Endothelial cell (in vitro differentiated cells): Measurements from ENCODE around the gene TMEM184A. TPM values are rescaled to one million over a fixed set of nuclear protein-coding genes. Genes with fewer than 3 reads are reported as not detected.

Source experiments
- DNase-seq: peaks from one replicate; pipeline ENCODE4 v3.0.0; 2021; ENCODE audit warnings: low spot score
- H3K27ac Mint-ChIP-seq: one replicate; pipeline ENCODE4 v1.8.0; 2021; ENCODE audit warnings: mixed read lengths, inconsistent platforms; ENCODE audit not compliant: unreplicated experiment
- H3K27me3 Mint-ChIP-seq: one replicate; pipeline ENCODE4 v1.8.0; 2021; ENCODE audit warnings: mild to moderate bottlenecking, moderate library complexity, mixed read lengths, inconsistent platforms; ENCODE audit not compliant: unreplicated experiment
- H3K36me3 Mint-ChIP-seq: one replicate; pipeline ENCODE4 v1.8.0; 2021; ENCODE audit warnings: mild to moderate bottlenecking, low read depth, mixed read lengths, inconsistent platforms; ENCODE audit not compliant: unreplicated experiment
- H3K4me1 Mint-ChIP-seq: one replicate; pipeline ENCODE4 v1.8.0; 2021; ENCODE audit warnings: mild to moderate bottlenecking, mixed read lengths, inconsistent platforms; ENCODE audit not compliant: unreplicated experiment
- H3K4me3 Mint-ChIP-seq: one replicate; pipeline ENCODE4 v1.8.0; 2021; ENCODE audit warnings: mild to moderate bottlenecking, mixed read lengths, inconsistent platforms; ENCODE audit not compliant: unreplicated experiment
- H3K9me3 Mint-ChIP-seq: one replicate; pipeline ENCODE4 v1.8.0; 2021; ENCODE audit warnings: mixed read lengths, inconsistent platforms; ENCODE audit not compliant: unreplicated experiment
- CTCF ChIP-seq: fragments of 200-600 bp; sonication (generic); IDR thresholded peaks from one replicate; pipeline ENCODE4 v1.5.0; 2021; ENCODE audit warnings: antibody characterized with exemption; ENCODE audit not compliant: unreplicated experiment
- total RNA-seq: library from RNA; stranded (reverse); fragmentation: NEBNext Ultra II Directional; extraction: Animal tissue kit (Norgen Biotek cat#: 25700); gene quantifications from one replicate; pipeline ENCODE4 v1.2.1, GENCODE V29; 2021; ENCODE audit not compliant: unreplicated experiment

TMEM184A gene
- total RNA-seq, 1 donor from 2014 or later, result 0.21 TPM

- Mint-ChIP-seq H3K4me3 (no peak overlapping the region), H3K4me1 (no peaks in the 10 kb centered on the region), H3K36me3 (no peaks in the 10 kb centered on the region), H3K9me3 (no peaks in the 10 kb centered on the region), H3K27me3 (peaks cover 4% of the 10 kb centered on the region), H3K27ac (no peak overlapping the region)
- no peak for TF ChIP-seq CTCF
- DNase-seq, result no peak
Measured at GRCh38 chr7:1542329-1542728, 13.7 kb downstream of the TMEM184A start.

GRCh38 chr7:1541431-1542162 is 14.4 kb downstream of the TMEM184A start:
- DNase-seq, result no peak
- TF ChIP-seq CTCF, result no peak
- Mint-ChIP-seq H3K27ac (no peak overlapping the region), H3K4me3 (no peak overlapping the region), H3K36me3 (no peaks in the 10 kb centered on the region), H3K9me3 (no peaks in the 10 kb centered on the region), H3K27me3 (peaks cover 4% of the 10 kb centered on the region), H3K4me1 (no peaks in the 10 kb centered on the region)

GRCh38 chr7:1540776-1541271 is 15.2 kb downstream of the TMEM184A start:
- Mint-ChIP-seq H3K4me3 (no peak overlapping the region), H3K27ac (no peak overlapping the region), H3K36me3 (no peaks in the 10 kb centered on the region), H3K27me3 (peaks cover 5% of the 10 kb centered on the region), H3K4me1 (peaks cover 2% of the 10 kb centered on the region), H3K9me3 (no peaks in the 10 kb centered on the region)
- no peak for DNase-seq
- TF ChIP-seq CTCF, result no peak

GRCh38 chr7:1539882-1540775 is 15.9 kb downstream of the TMEM184A start:
- no peak for DNase-seq
- Mint-ChIP-seq H3K27me3 (peaks cover 5% of the 10 kb centered on the region), H3K4me3 (no peak overlapping the region), H3K27ac (no peak overlapping the region), H3K9me3 (no peaks in the 10 kb centered on the region), H3K36me3 (no peaks in the 10 kb centered on the region), H3K4me1 (peaks cover 2% of the 10 kb centered on the region)
- TF ChIP-seq CTCF, result no peak
